ENCODE data around the gene LRTM1. TPM values are rescaled to one million over a fixed set of nuclear protein-coding genes. Genes with fewer than 3 reads are reported as not detected.

Gene LRTM1
- total and polyA plus RNA-seq, 10 donors = 1.6 to 14.1 (median 6.7) TPM

- no peak overlapping the region for H3K4me3 ChIP-seq
- H3K36me3 ChIP-seq = no peaks in the 10 kb centered on the region
- TF ChIP-seq POLR2A (IDR thresholded peaks at IDR 0.05) = no peak
- TF ChIP-seq CTCF (IDR thresholded peaks at IDR 0.05 in 8 of 11, conservative IDR thresholded peaks at IDR 0.05 in 3 of 11) = no peak
- TF ChIP-seq POLR2AphosphoS5 (IDR thresholded peaks at IDR 0.05) = no peak
- peaks cover 0 to 5% (median 1%) of the 10 kb centered on the region in 8 donors for H3K9me3 ChIP-seq
- no peak overlapping the region for H3K27ac ChIP-seq
- WGBS, 5 donors = 83 to 94% (median 93%) methylated on average over 2 of the region's 2 CpGs
- H3K27me3 ChIP-seq (replicated peaks in 1 of 7) = no peaks in the 10 kb centered on the region
- intact Hi-C loops (cut with DNase I; ENCODE audit: low total_unique reads) = no loop called here
- DNase-seq = no peak
- H3K4me1 ChIP-seq = no peaks in the 10 kb centered on the region
These were observed 21.1 kb downstream of the LRTM1 start for GRCh38 chr3:54906763-54907162.

GRCh38 chr3:54905920-54906319, 21.9 kb downstream of the LRTM1 start:
- 87 to 92% (median 89%) methylated on average over 3 of the region's 3 CpGs for WGBS, 5 donors
- DNase-seq = no peak
- intact Hi-C loops (cut with DNase I; ENCODE audit: low total_unique reads) = no loop called here
- Histone ChIP-seq H3K36me3 (no peaks in the 10 kb centered on the region), H3K4me1 (no peaks in the 10 kb centered on the region), H3K27me3 (replicated peaks in 1 of 7) (no peaks in the 10 kb centered on the region), H3K9me3 (no peaks in the 10 kb centered on the region), H3K27ac (no peak overlapping the region), H3K4me3 (no peak overlapping the region)
- TF ChIP-seq POLR2A (IDR thresholded peaks at IDR 0.05) = no peak
- TF ChIP-seq POLR2AphosphoS5 (IDR thresholded peaks at IDR 0.05) = no peak
- TF ChIP-seq CTCF (IDR thresholded peaks at IDR 0.05 in 8 of 11, conservative IDR thresholded peaks at IDR 0.05 in 3 of 11) = no peak

- no peak overlapping the region for H3K4me3 ChIP-seq
- no peak overlapping the region for H3K27ac ChIP-seq
- WGBS, 5 donors = 66 to 82% (median 71%) methylated on average over 2 of the region's 2 CpGs
- no peaks in the 10 kb centered on the region for H3K9me3 ChIP-seq
- no peak for TF ChIP-seq POLR2AphosphoS5 (IDR thresholded peaks at IDR 0.05)
- no peak for DNase-seq
- no peaks in the 10 kb centered on the region for H3K27me3 ChIP-seq (replicated peaks in 1 of 7)
- H3K4me1 ChIP-seq = no peaks in the 10 kb centered on the region
- H3K36me3 ChIP-seq = no peaks in the 10 kb centered on the region
- intact Hi-C loops (cut with DNase I; ENCODE audit: low total_unique reads) = no loop called here
These were observed 22.5 kb downstream of the LRTM1 start for GRCh38 chr3:54905261-54905888.

- DNase-seq = no peak
- Histone ChIP-seq H3K4me1 (no peaks in the 10 kb centered on the region), H3K4me3 (no peak overlapping the region), H3K27ac (no peak overlapping the region), H3K9me3 (no peaks in the 10 kb centered on the region), H3K27me3 (replicated peaks in 1 of 7) (no peaks in the 10 kb centered on the region), H3K36me3 (no peaks in the 10 kb centered on the region)
- intact Hi-C loops (cut with DNase I; ENCODE audit: low total_unique reads) = no loop called here
- 75 to 83% (median 82%) methylated on average over 4 of the region's 4 CpGs for WGBS, 5 donors
- TF ChIP-seq POLR2A (IDR thresholded peaks at IDR 0.05) = no peak
- TF ChIP-seq CTCF (IDR thresholded peaks at IDR 0.05 in 8 of 11, conservative IDR thresholded peaks at IDR 0.05 in 3 of 11) = no peak
- no peak for TF ChIP-seq POLR2AphosphoS5 (IDR thresholded peaks at IDR 0.05)
These were observed 25.8 kb downstream of the LRTM1 start for GRCh38 chr3:54901906-54902685.

Data from spleen (tissue), 11 donors.